Astrocyte (in vitro differentiated cells and primary cell): ENCODE measurements around the gene ACACB. TPM values are rescaled to one million over a fixed set of nuclear protein-coding genes. Genes with fewer than 3 reads are reported as not detected.
"Not testable (repeated sequence)": the region's sequence is repeated elsewhere in the genome, so short reads cannot be mapped to it uniquely, and the experiment has no call there.

Experiments used
- DNase-seq: peaks from one replicate; pipeline ENCODE4 v3.0.0-alpha.2; 2010; ENCODE audit warnings: low read depth
- FAIRE-seq: peaks from 2 replicates; lab custom pipeline; 2011; peaks lifted over from hg19 to GRCh38; lab: Jason Lieb, UNC
- H2AFZ ChIP-seq: 2 replicates; pipeline ENCODE4 v1.6.0; 2012; ENCODE audit warnings: low read depth, low read length, inconsistent platforms
- H3K27ac ChIP-seq: 2 replicates; pipeline ENCODE4 v1.5.1; 2011; ENCODE audit warnings: low read depth, low read length, inconsistent platforms
- H3K27me3 ChIP-seq: 2 replicates; pipeline ENCODE4 v1.6.0; 2011; ENCODE audit warnings: low read length, inconsistent platforms; ENCODE audit not compliant: insufficient read depth
- H3K36me3 ChIP-seq: 2 replicates; pipeline ENCODE4 v1.5.1; 2011; ENCODE audit warnings: low read length, inconsistent platforms; ENCODE audit not compliant: insufficient read depth
- H3K4me1 ChIP-seq: 2 replicates; pipeline ENCODE4 v1.5.1; 2011; ENCODE audit warnings: low read length, inconsistent platforms; ENCODE audit not compliant: insufficient read depth
- H3K4me2 ChIP-seq: 2 replicates; pipeline ENCODE4 v1.6.0; 2012; ENCODE audit warnings: low read length, inconsistent platforms
- H3K4me3 ChIP-seq: 2 replicates; pipeline ENCODE4 v1.5.1; 2011; ENCODE audit warnings: low read depth, mild to moderate bottlenecking, low read length, inconsistent platforms; ENCODE audit not compliant: insufficient read depth
- H3K79me2 ChIP-seq: 2 replicates; pipeline ENCODE4 v1.6.0; 2012; ENCODE audit warnings: mild to moderate bottlenecking, low read length, inconsistent platforms; ENCODE audit not compliant: insufficient read depth
- H3K9ac ChIP-seq: 2 replicates; pipeline ENCODE4 v1.6.0; 2012; ENCODE audit warnings: mild to moderate bottlenecking, low read length, inconsistent platforms
- H3K9me3 ChIP-seq: 2 replicates; pipeline ENCODE4 v1.5.1; 2012; ENCODE audit warnings: low read depth, mild to moderate bottlenecking, low read length, inconsistent platforms; ENCODE audit not compliant: insufficient read depth
- H4K20me1 ChIP-seq: 2 replicates; pipeline ENCODE4 v1.6.0; 2012; ENCODE audit warnings: low read length, inconsistent platforms; ENCODE audit not compliant: insufficient read depth
- H3K27ac Mint-ChIP-seq: one replicate; pipeline ENCODE4 v1.8.0; 2021; ENCODE audit warnings: mild to moderate bottlenecking, mixed read lengths; ENCODE audit not compliant: unreplicated experiment
- H3K27me3 Mint-ChIP-seq: one replicate; pipeline ENCODE4 v1.8.0; 2021; ENCODE audit warnings: low read depth, mixed read lengths; ENCODE audit not compliant: unreplicated experiment
- H3K36me3 Mint-ChIP-seq: one replicate; pipeline ENCODE4 v1.8.0; 2021; ENCODE audit warnings: low read depth, mixed read lengths; ENCODE audit not compliant: unreplicated experiment
- H3K4me1 Mint-ChIP-seq: one replicate; pipeline ENCODE4 v1.8.0; 2021; ENCODE audit warnings: low read depth, mixed read lengths; ENCODE audit not compliant: unreplicated experiment
- H3K4me3 Mint-ChIP-seq: one replicate; pipeline ENCODE4 v1.8.0; 2021; ENCODE audit warnings: mild to moderate bottlenecking, moderate library complexity, mixed read lengths; ENCODE audit not compliant: unreplicated experiment
- H3K9me3 Mint-ChIP-seq: one replicate; pipeline ENCODE4 v1.8.0; 2021; ENCODE audit warnings: mild to moderate bottlenecking, mixed read lengths; ENCODE audit not compliant: unreplicated experiment
- EZH2 ChIP-seq: IDR thresholded peaks from 2 replicates; pipeline ENCODE4 v1.6.1; 2012; ENCODE audit warnings: mild to moderate bottlenecking, low read length, inconsistent platforms; ENCODE audit not compliant: insufficient read depth
- total RNA-seq: library from RNA; stranded (reverse); gene quantifications from 2 replicates; pipeline ENCODE4 v1.2.1, GENCODE V29; 2021
- TF ChIP-seq, protein P1 (sequence below): IDR thresholded peaks from 2 replicates; pipeline ENCODE4 v1.5.1; 2011; ENCODE audit warnings: low read depth, mild to moderate bottlenecking, inconsistent platforms, low read length, moderate library complexity; ENCODE audit not compliant: insufficient read depth

ACACB gene
- total RNA-seq, 1 donor from 2014 or later: 3.9 TPM

DNA sequence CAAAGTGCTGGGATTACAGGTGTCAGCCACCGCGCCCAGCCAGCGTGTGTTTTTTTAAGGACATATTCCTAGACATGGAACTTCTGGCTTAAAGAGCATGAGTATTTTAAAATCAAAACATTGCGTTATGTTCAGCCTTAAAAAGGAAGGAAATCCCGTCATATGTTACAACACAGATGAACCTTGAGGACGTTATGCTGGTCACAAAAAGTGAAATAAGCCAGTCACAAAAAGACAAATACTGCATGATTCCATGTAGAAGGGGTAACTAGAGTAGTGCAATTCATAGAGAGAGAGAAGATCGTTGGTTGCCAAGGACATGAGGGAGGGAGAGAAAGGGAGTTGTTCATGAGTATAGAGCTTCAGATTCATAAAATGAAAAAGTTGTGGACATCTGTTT is 53.9 kb downstream of the ACACB start:
- H3K4me3 Mint-ChIP-seq: no peak overlapping the region
- no peaks in the 10 kb centered on the region for H3K79me2 ChIP-seq
- H3K9ac ChIP-seq: no peak overlapping the region
- H2AFZ ChIP-seq: no peak overlapping the region
- H3K9me3 Mint-ChIP-seq: peaks cover 1% of the 10 kb centered on the region
- no peaks in the 10 kb centered on the region for H3K27me3 Mint-ChIP-seq
- H3K27ac ChIP-seq: no peak overlapping the region
- DNase-seq (no peak), FAIRE-seq (no peak)
- H3K4me1 Mint-ChIP-seq: no peaks in the 10 kb centered on the region
- no peaks in the 10 kb centered on the region for H4K20me1 ChIP-seq
- peaks cover 2% of the 10 kb centered on the region for H3K9me3 ChIP-seq
- no peak overlapping the region for H3K27ac Mint-ChIP-seq
- no peaks in the 10 kb centered on the region for H3K36me3 ChIP-seq
- no peak overlapping the region for H3K4me2 ChIP-seq
- peaks cover 7% of the 10 kb centered on the region for H3K36me3 Mint-ChIP-seq
- no peak overlapping the region for H3K4me3 ChIP-seq
- H3K27me3 ChIP-seq: no peaks in the 10 kb centered on the region
- no peak for TF ChIP-seq EZH2
- TF ChIP-seq, protein P1, sequence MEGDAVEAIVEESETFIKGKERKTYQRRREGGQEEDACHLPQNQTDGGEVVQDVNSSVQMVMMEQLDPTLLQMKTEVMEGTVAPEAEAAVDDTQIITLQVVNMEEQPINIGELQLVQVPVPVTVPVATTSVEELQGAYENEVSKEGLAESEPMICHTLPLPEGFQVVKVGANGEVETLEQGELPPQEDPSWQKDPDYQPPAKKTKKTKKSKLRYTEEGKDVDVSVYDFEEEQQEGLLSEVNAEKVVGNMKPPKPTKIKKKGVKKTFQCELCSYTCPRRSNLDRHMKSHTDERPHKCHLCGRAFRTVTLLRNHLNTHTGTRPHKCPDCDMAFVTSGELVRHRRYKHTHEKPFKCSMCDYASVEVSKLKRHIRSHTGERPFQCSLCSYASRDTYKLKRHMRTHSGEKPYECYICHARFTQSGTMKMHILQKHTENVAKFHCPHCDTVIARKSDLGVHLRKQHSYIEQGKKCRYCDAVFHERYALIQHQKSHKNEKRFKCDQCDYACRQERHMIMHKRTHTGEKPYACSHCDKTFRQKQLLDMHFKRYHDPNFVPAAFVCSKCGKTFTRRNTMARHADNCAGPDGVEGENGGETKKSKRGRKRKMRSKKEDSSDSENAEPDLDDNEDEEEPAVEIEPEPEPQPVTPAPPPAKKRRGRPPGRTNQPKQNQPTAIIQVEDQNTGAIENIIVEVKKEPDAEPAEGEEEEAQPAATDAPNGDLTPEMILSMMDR: no peak
- no peaks in the 10 kb centered on the region for H3K4me1 ChIP-seq

DNA sequence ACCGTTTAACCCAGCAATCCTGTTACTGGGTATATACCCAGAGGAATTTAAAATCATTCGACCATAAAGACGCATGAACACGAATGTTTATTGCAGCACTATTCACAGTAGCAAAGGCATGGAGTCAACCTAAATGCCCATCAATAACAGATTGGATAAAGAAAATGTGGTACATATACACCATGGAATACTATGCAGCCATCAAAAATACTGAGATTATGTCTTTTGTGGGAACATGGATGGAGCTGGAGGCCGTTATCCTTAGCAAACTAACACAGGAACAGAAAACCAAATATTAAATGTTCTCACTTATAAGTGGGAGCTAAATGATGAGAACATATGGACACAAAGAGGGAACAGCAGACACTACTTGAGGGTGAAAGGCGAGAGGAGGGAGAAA is 56.4 kb downstream of the ACACB start:
- not testable (repeated sequence) for H3K4me3 ChIP-seq, H4K20me1 ChIP-seq, H2AFZ ChIP-seq, H3K4me1 Mint-ChIP-seq, H3K27ac Mint-ChIP-seq, H3K9ac ChIP-seq, H3K36me3 ChIP-seq, H3K27me3 ChIP-seq, H3K4me2 ChIP-seq, H3K27me3 Mint-ChIP-seq, DNase-seq, H3K36me3 Mint-ChIP-seq, H3K27ac ChIP-seq, H3K4me1 ChIP-seq, FAIRE-seq, H3K9me3 Mint-ChIP-seq, H3K79me2 ChIP-seq, H3K9me3 ChIP-seq, H3K4me3 Mint-ChIP-seq

DNA sequence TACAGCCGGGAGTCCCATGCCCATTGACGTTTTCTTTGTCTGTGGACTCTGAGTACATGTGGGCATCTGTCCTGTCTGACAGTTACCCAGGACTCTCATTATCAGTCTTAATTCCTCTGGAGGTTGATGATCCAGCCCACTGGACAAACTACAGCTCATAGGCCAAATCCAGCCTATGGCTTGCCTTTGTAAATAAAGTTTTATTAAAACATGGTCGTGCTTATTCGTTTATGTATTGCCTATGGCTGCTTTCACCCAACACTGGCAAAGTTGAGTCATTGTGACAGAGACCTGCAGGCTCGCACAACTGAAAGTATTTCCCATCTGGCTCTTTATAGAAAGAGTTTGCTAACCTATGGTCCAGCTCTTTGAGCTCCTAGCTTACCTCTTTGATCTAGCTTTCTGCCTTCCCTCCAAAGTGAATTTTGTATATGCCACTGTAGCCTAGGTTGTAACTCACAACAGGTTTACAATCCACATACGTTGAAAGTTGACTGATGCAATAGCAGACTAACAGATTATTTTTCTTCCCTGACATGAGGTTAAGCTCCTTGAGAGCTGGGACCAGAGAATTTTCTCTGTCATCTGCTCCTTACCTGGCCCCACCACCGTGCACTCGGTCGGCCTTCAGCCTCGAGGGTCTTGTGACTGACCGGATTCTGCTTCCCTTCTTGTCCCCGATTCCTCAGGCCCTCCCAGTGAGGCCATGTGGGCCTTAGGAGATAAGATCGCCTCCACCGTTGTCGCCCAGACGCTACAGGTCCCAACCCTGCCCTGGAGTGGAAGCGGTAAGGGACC is 57.3 kb downstream of the ACACB start:
- no peak for TF ChIP-seq EZH2
- TF ChIP-seq, protein P1: no peak
- Histone ChIP-seq H3K4me2 (no peak overlapping the region), H3K4me3 (no peak overlapping the region), H4K20me1 (no peaks in the 10 kb centered on the region), H2AFZ (no peak overlapping the region), H3K9me3 (peaks cover 2% of the 10 kb centered on the region), H3K4me1 (no peaks in the 10 kb centered on the region), H3K9ac (no peak overlapping the region), H3K27ac (no peak overlapping the region), H3K27me3 (no peaks in the 10 kb centered on the region), H3K36me3 (no peaks in the 10 kb centered on the region), H3K79me2 (no peaks in the 10 kb centered on the region)
- Mint-ChIP-seq H3K4me1 (no peaks in the 10 kb centered on the region), H3K9me3 (peaks cover 1% of the 10 kb centered on the region), H3K36me3 (peaks cover 4% of the 10 kb centered on the region), H3K27ac (no peak overlapping the region), H3K4me3 (no peak overlapping the region), H3K27me3 (no peaks in the 10 kb centered on the region)
- no peak for DNase-seq
- FAIRE-seq: no peak
